IPS DF 6.9 (cell line): Measurements from ENCODE around the gene TNS3.
"Not testable (repeated sequence)": the region's sequence is repeated elsewhere in the genome, so short reads cannot be mapped to it uniquely, and the experiment has no call there.

ENCODE experiments used
- DNase-seq: peaks from one replicate; pipeline ENCODE4 v3.0.0-alpha.2; 2013; ENCODE audit warnings: low read depth, low spot score
- H3K27ac ChIP-seq: one replicate; pipeline ENCODE4 v1.5.1; 2013; ENCODE audit warnings: low read length, control low read depth
- H3K27me3 ChIP-seq: 2 replicates; pipeline ENCODE4 v1.6.1; 2013; ENCODE audit warnings: mild to moderate bottlenecking, low read length; ENCODE audit not compliant: control insufficient read depth, insufficient read depth
- H3K36me3 ChIP-seq: 2 replicates; pipeline ENCODE4 v1.6.1; 2013; ENCODE audit warnings: low read length; ENCODE audit not compliant: control insufficient read depth, insufficient read depth
- H3K4me1 ChIP-seq: 2 replicates; pipeline ENCODE4 v1.6.1; 2013; ENCODE audit warnings: low read length; ENCODE audit not compliant: control insufficient read depth, insufficient read depth
- H3K4me3 ChIP-seq: 2 replicates; pipeline ENCODE4 v1.5.1; 2013; ENCODE audit warnings: mild to moderate bottlenecking, low read length
- H3K9me3 ChIP-seq: 2 replicates; pipeline ENCODE4 v1.6.1; 2013; ENCODE audit warnings: low read length, inconsistent platforms; ENCODE audit not compliant: control insufficient read depth, insufficient read depth
- WGBS: extraction: QIAGEN DNeasy Blood & Tissue Kit; methylation state at CpG from one replicate; pipeline ENCODE4 v1.1.7; 2013; ENCODE audit warnings: mixed read lengths, missing lambda C conversion rate; ENCODE audit not compliant: insufficient read length, insufficient coverage; 5-methylcytosine and 5-hydroxymethylcytosine counted together

Gene TNS3

DNA sequence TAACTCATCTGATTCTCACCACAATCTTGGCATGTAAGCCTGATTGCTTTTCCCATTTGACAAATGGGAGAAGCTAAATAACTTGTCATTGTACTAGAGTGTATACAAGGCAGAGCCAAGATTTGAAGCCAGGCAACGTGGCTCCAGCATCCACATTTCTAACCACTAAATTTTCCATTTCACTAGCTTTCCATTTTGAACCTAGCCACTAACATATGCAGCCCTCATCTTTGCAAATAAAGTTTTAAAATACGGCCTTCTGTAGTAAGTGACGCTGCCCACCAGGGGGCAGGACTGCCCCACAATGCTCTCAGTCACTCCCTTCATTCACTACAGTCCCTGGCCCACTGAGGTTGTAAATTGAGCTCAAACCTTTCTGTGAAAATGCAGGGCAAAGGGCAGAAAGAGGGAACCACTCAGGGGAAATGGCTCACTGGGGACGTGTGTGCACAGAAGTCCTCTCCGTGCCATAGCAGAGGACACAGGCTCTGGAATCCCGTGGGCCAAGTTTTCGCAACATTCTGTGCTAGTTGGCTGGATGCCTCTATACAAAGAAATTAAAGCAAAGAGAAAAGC is 315.7 kb downstream of the TNS3 start:
- Histone ChIP-seq H3K27ac (no peak overlapping the region), H3K36me3 (no peaks in the 10 kb centered on the region), H3K4me1 (no peaks in the 10 kb centered on the region), H3K4me3 (no peak overlapping the region), H3K9me3 (no peaks in the 10 kb centered on the region), H3K27me3 (no peaks in the 10 kb centered on the region)
- DNase-seq: peak; percentile 50
- no CpG with 5 or more reads among the region's 7 CpGs for WGBS

DNA sequence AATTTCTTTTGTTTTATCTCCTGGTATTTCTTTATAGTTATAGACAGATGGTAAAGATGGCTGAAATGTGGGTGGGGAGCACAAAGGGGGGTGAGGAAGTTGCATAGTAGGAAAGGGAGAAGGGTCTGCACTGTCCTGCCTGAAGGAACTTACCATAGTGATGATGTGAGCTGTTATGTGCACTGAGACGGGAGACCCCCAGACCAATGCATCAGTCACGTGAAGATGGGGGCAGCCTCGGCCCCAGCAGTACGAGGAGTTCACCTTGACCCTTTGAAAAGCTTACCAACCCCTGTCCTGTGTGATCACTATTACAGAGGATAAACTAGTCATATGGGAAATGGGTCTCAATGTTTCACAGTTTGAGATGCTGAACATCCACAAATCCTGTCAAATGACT is 316.3 kb downstream of the TNS3 start:
- no peaks in the 10 kb centered on the region for H3K36me3 ChIP-seq
- no peak overlapping the region for H3K27ac ChIP-seq
- DNase-seq: no peak
- no CpG with 5 or more reads among the region's 4 CpGs for WGBS
- H3K4me1 ChIP-seq: no peaks in the 10 kb centered on the region
- H3K9me3 ChIP-seq: no peaks in the 10 kb centered on the region
- no peaks in the 10 kb centered on the region for H3K27me3 ChIP-seq
- no peak overlapping the region for H3K4me3 ChIP-seq

DNA sequence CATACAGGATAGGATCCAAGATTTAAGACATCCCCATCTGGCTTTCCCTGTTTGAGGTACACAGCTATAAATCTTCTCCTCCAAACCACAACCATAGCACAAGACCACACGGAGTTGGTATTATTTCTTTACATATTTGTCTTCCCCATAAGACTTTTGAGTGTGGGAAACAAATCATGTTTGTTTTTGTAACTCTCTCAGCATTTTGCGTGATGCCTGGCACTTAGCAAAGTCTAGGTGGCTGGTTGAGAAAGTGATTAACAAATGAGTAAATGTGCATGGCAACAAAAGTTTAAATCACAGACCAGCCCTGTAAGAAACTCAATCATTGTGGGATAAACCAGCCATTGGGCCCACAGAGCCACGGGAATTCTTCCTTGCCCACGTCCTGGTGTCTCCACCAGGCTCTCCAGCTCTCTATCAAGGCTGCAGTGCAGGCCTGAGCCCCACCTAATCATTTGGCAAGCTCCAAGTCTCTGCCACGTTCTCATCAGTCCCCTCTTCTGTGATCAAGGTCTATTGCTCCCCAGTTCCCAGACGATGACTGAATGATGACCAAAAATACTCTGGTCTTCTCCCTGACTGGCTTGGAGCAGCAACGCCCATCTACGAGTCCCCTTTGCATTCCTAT is 317.8 kb downstream of the TNS3 start:
- Histone ChIP-seq H3K27ac (no peak overlapping the region), H3K9me3 (no peaks in the 10 kb centered on the region), H3K4me3 (no peak overlapping the region), H3K27me3 (no peaks in the 10 kb centered on the region), H3K4me1 (no peaks in the 10 kb centered on the region), H3K36me3 (no peaks in the 10 kb centered on the region)
- WGBS: no CpG with 5 or more reads among the region's 8 CpGs
- DNase-seq: no peak

DNA sequence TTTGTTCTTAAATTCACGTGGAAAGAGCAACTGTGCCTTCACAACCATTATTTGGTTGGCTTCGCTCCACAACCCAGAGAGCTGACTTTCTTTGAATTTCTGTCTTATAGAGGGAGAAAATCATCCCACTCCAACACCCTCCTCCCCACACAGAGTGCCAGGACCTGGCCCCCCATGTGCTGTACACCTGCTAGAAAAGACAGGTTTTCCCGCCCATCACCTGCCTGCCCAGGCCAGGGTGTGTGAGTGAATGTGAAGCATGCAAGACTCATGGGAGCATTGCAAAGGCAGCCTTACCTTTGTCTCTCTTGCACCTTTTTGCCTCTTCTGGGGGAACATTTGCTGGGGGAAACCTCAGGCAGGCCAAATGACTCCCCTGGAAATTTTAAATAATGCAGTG is 319.0 kb downstream of the TNS3 start:
- Histone ChIP-seq H3K9me3 (no peaks in the 10 kb centered on the region), H3K36me3 (no peaks in the 10 kb centered on the region), H3K4me3 (no peak overlapping the region), H3K27me3 (no peaks in the 10 kb centered on the region), H3K27ac (no peak overlapping the region), H3K4me1 (no peaks in the 10 kb centered on the region)
- DNase-seq: no peak
- no CpG with 5 or more reads among the region's 3 CpGs for WGBS

DNA sequence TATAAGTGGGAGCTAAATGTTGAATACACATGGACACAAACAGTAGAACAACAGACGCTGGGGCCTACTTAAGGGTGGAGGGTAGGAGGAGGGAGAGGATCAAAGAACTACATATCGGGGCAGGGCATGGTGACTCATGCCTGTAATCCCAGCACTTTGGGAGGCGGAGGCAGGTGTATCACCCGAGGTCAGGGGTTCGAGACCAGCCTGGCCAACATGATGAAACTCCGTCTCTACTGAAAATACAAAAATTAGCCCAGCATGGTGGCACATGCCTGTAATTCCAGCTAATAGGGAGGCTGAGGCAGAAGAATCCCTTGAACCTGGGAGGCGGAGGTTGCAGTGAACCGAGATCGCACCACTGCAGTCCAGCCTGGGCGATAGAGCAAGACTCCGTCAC is 319.8 kb downstream of the TNS3 start:
- WGBS: no CpG with 5 or more reads among the region's 11 CpGs
- not testable (repeated sequence) for H3K27ac ChIP-seq, H3K4me3 ChIP-seq, H3K4me1 ChIP-seq, H3K27me3 ChIP-seq, DNase-seq, H3K9me3 ChIP-seq, H3K36me3 ChIP-seq

DNA sequence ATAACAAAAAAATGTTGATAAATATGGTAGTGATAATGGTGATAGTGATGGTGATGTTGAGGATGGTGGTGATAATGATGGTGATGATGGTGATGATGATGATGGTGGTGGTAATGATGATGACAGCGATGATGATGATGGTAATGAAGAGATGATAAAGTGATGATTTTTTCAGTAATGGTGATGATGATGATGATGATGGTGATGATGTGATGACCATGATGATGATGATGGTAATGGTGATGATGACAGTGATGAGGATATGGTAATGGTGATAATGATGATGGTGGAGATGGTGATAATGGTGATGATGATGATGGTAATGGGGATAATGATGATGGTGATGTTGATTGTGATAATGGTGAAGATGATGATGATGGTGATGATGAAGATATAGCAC is 321.6 kb downstream of the TNS3 start:
- H3K36me3 ChIP-seq: no peaks in the 10 kb centered on the region
- no peak for DNase-seq
- WGBS: 100% methylated on average over 1 of the region's 1 CpG
- no peak overlapping the region for H3K27ac ChIP-seq
- no peaks in the 10 kb centered on the region for H3K27me3 ChIP-seq
- no peak overlapping the region for H3K4me3 ChIP-seq
- H3K9me3 ChIP-seq: no peaks in the 10 kb centered on the region
- no peaks in the 10 kb centered on the region for H3K4me1 ChIP-seq

DNA sequence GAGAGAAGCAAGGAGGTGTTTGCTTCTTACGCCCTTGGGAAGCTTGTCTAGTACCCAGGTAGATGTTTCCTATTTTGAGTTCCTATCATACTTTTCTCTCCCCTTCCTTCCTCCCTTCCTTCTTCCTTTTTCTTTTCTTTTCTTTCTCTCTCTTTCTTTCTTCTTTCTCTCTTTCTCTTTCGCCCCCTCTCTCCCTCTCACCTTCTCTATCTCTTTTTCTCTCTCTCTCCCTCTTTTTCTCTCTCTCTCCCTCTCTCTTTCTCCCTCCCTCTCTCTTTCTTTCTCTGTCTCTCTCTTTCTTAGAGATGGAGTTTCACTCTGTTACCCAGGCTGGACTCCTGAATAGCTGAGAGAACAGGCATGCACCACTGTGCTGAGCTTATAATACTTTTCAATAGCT is 322.2 kb downstream of the TNS3 start:
- no peaks in the 10 kb centered on the region for H3K27me3 ChIP-seq
- DNase-seq: no peak
- WGBS: 100% methylated on average over 1 of the region's 2 CpGs
- no peak overlapping the region for H3K4me3 ChIP-seq
- H3K36me3 ChIP-seq: no peaks in the 10 kb centered on the region
- H3K9me3 ChIP-seq: no peaks in the 10 kb centered on the region
- H3K4me1 ChIP-seq: peaks cover 2% of the 10 kb centered on the region; the same call in 1 of the 2 replicates
- no peak overlapping the region for H3K27ac ChIP-seq

DNA sequence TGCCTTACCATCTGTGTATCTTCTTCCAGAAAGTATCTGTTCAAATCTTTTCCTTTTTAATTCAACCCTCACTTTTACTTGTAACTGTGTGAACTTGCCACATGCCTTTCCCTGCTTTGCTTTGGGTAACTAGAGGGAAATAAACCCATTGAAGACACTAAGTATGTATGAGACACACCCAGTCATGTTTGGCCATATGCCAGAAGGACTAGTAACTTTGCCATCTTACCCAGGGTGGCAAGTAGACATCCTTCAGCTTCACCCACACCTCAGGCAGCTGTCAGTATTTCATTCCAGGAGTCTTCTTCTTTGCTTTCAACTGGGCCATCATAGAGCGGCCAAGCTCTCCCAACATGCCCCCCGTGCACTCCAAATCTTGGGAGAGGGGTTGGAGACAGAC is 323.1 kb downstream of the TNS3 start:
- DNase-seq: no peak
- H3K4me3 ChIP-seq: no peak overlapping the region
- no peaks in the 10 kb centered on the region; the same call in 1 of the 2 replicates for H3K27me3 ChIP-seq
- no peaks in the 10 kb centered on the region for H3K36me3 ChIP-seq
- H3K27ac ChIP-seq: no peak overlapping the region
- WGBS: no CpG with 5 or more reads among the region's 2 CpGs
- H3K4me1 ChIP-seq: peaks cover 2% of the 10 kb centered on the region; the same call in 1 of the 2 replicates
- no peaks in the 10 kb centered on the region for H3K9me3 ChIP-seq

DNA sequence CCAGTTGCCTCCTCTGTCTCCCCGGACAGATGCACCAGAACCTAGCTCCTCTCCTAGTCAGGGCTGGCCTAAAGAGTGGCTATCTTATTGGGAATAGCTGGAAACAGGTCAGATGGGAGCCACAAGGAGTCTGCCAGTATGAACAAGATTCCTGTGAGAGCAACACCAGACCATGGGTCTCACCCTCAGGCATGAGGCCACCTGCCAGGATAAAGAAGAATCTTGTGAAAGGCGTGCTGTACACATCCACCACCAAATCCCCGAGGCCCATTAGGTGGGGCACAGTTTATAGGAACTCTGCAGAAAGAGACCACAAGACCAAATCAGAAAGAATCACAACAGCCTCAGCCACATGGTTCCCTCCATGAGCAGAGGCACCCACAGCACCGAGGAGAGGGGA is 325.9 kb downstream of the TNS3 start:
- DNase-seq: no peak
- H3K36me3 ChIP-seq: no peaks in the 10 kb centered on the region
- peaks cover 4% of the 10 kb centered on the region for H3K4me1 ChIP-seq
- no peak overlapping the region for H3K27ac ChIP-seq
- H3K27me3 ChIP-seq: no peaks in the 10 kb centered on the region; the same call in 1 of the 2 replicates
- no CpG with 5 or more reads among the region's 4 CpGs for WGBS
- H3K4me3 ChIP-seq: no peak overlapping the region
- H3K9me3 ChIP-seq: no peaks in the 10 kb centered on the region

DNA sequence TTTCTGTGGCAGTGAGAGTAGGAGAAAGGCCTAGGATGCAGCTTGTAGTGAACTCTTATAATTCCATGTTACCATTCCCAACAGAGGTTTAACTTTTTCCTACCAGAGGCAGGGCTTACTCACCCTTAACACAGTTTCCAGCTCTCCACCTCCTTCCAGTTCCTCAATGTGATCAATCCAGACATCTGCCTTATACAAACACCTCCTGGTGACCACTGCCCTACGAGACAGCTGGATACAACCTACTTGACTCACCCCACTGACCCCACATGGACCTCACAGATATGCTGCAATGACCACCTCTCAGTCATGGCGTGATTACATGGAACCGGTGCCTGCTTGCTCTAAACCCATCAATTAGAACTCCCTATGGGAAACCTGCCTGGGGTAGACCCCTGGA is 326.5 kb downstream of the TNS3 start:
- Histone ChIP-seq H3K27me3 (no peaks in the 10 kb centered on the region; the same call in 1 of the 2 replicates), H3K4me1 (peaks cover 4% of the 10 kb centered on the region), H3K27ac (no peak overlapping the region), H3K36me3 (no peaks in the 10 kb centered on the region), H3K4me3 (no peak overlapping the region), H3K9me3 (no peaks in the 10 kb centered on the region)
- DNase-seq: no peak
- no CpG with 5 or more reads among the region's 3 CpGs for WGBS

DNA sequence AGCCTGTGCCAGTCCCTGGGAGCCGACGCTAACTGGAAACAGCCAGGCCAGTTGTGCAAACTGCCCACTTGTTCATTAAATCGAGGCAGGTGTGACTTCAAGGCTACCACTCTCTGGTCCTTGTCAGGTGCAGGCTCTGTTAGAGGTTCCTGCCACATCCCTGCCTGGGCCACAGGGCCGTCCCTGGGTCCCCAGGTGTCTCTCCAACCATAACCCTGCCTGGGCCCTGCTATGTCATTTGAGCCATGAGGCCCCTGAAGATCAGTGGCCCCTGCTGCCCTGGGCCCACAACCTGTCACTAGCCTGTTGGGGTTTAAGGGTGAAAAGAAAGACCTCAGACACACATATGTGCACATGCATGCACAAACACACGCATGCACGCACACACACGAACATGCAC is 326.9 kb downstream of the TNS3 start:
- Histone ChIP-seq H3K27ac (no peak overlapping the region), H3K36me3 (no peaks in the 10 kb centered on the region), H3K4me1 (peaks cover 4% of the 10 kb centered on the region), H3K9me3 (no peaks in the 10 kb centered on the region), H3K4me3 (no peak overlapping the region), H3K27me3 (no peaks in the 10 kb centered on the region; the same call in 1 of the 2 replicates)
- no peak for DNase-seq
- no CpG with 5 or more reads among the region's 7 CpGs for WGBS
